Ishikawa (cell line): ENCODE data around the gene CLCA1.

Experiments used
- CEBPB ChIP-seq: IDR thresholded peaks from 2 replicates; pipeline ENCODE4 v1.6.1; 2012
- CREB1 ChIP-seq: IDR thresholded peaks from 2 replicates; pipeline ENCODE4 v1.6.1; 2012; ENCODE audit warnings: low read depth
- EGR1 ChIP-seq: IDR thresholded peaks from 2 replicates; pipeline ENCODE4 v1.6.1; 2012
- EP300 ChIP-seq: IDR thresholded peaks from 2 replicates; pipeline ENCODE4 v1.6.1; 2012; ENCODE audit warnings: borderline replicate concordance
- FOXM1 ChIP-seq: IDR thresholded peaks from 2 replicates; pipeline ENCODE4 v1.6.1; 2012; ENCODE audit warnings: low read depth, borderline replicate concordance
- MAX ChIP-seq: IDR thresholded peaks from 2 replicates; pipeline ENCODE4 v1.6.1; 2012
- NFIC ChIP-seq: IDR thresholded peaks from 2 replicates; pipeline ENCODE4 v1.6.1; 2012
- RAD21 ChIP-seq: IDR thresholded peaks from 2 replicates; pipeline ENCODE4 v1.6.1; 2012; ENCODE audit warnings: low read depth
- REST ChIP-seq: IDR thresholded peaks from 2 replicates; pipeline ENCODE4 v1.6.1; 2012; ENCODE audit warnings: low read depth, mild to moderate bottlenecking
- TAF1 ChIP-seq: IDR thresholded peaks from 2 replicates; pipeline ENCODE4 v1.6.1; 2012; ENCODE audit warnings: low read depth, mild to moderate bottlenecking
- TCF12 ChIP-seq: IDR thresholded peaks from 2 replicates; pipeline ENCODE4 v1.6.1; 2012; ENCODE audit warnings: low read depth
- TEAD4 ChIP-seq: IDR thresholded peaks from 2 replicates; pipeline ENCODE4 v1.6.1; 2012
- USF1 ChIP-seq: IDR thresholded peaks from 2 replicates; pipeline ENCODE4 v1.6.1; 2012
- YY1 ChIP-seq: IDR thresholded peaks from 2 replicates; pipeline ENCODE4 v1.6.1; 2012; ENCODE audit warnings: low read depth
- ZBTB7A ChIP-seq: IDR thresholded peaks from 2 replicates; pipeline ENCODE4 v1.6.1; 2012; ENCODE audit warnings: low read depth

CLCA1 gene

GRCh38 chr1:86449103-86449502 is 19.6 kb upstream of the CLCA1 start:
- TF ChIP-seq USF1 (no peak), NFIC (no peak), MAX (no peak), RAD21 (no peak), TCF12 (no peak)

GRCh38 chr1:86450847-86451246 is 17.9 kb upstream of the CLCA1 start:
- no peak for TF ChIP-seq EP300
- no peak for TF ChIP-seq TEAD4
- no peak for TF ChIP-seq EGR1
- TF ChIP-seq FOXM1: no peak

GRCh38 chr1:86453664-86454063 is 15.1 kb upstream of the CLCA1 start:
- TF ChIP-seq EGR1 (no peak), REST (no peak), USF1 (no peak), CEBPB (no peak)

- no peak for TF ChIP-seq RAD21
- TF ChIP-seq REST: no peak
- no peak for TF ChIP-seq NFIC
- no peak for TF ChIP-seq ZBTB7A
Observed at GRCh38 chr1:86455073-86455472, 13.7 kb upstream of the CLCA1 start.

GRCh38 chr1:86460998-86461397 is 7.7 kb upstream of the CLCA1 start:
- TF ChIP-seq ZBTB7A: no peak

- TF ChIP-seq CEBPB: no peak
- TF ChIP-seq CREB1: no peak
- TF ChIP-seq FOXM1: no peak
- no peak for TF ChIP-seq EP300
- no peak for TF ChIP-seq NFIC
- no peak for TF ChIP-seq RAD21
- no peak for TF ChIP-seq MAX
- no peak for TF ChIP-seq YY1
- TF ChIP-seq TCF12: no peak
- no peak for TF ChIP-seq ZBTB7A
- TF ChIP-seq EGR1: no peak
- no peak for TF ChIP-seq REST
- no peak for TF ChIP-seq USF1
- no peak for TF ChIP-seq TEAD4
- no peak for TF ChIP-seq TAF1
Observed at GRCh38 chr1:86461482-86461881, 7.2 kb upstream of the CLCA1 start.
